Measurements from ENCODE around the gene COP1. TPM values are rescaled to one million over a fixed set of nuclear protein-coding genes. Genes with fewer than 3 reads are reported as not detected.

COP1 gene
- total and polyA plus RNA-seq, 12 donors = 17.9 to 55.2 (median 23.6) TPM

GRCh38 chr1:176157995-176158394, 49.1 kb downstream of the COP1 start:
- peaks cover 0 to 79% (median 6%) of the 10 kb centered on the region in 9 donors for H3K36me3 ChIP-seq
- ATAC-seq (no peak), DNase-seq (no peak)
- H3K27me3 ChIP-seq = no peaks in the 10 kb centered on the region
- no peaks in the 10 kb centered on the region for H3K4me1 ChIP-seq
- H3K27ac ChIP-seq = no peak overlapping the region
- WGBS, 2 donors = 99% methylated on average over 3 of the region's 3 CpGs
- H3K9me3 ChIP-seq = peaks cover 0 to 31% (median 19%) of the 10 kb centered on the region in 11 donors
- TF ChIP-seq, protein P1, sequence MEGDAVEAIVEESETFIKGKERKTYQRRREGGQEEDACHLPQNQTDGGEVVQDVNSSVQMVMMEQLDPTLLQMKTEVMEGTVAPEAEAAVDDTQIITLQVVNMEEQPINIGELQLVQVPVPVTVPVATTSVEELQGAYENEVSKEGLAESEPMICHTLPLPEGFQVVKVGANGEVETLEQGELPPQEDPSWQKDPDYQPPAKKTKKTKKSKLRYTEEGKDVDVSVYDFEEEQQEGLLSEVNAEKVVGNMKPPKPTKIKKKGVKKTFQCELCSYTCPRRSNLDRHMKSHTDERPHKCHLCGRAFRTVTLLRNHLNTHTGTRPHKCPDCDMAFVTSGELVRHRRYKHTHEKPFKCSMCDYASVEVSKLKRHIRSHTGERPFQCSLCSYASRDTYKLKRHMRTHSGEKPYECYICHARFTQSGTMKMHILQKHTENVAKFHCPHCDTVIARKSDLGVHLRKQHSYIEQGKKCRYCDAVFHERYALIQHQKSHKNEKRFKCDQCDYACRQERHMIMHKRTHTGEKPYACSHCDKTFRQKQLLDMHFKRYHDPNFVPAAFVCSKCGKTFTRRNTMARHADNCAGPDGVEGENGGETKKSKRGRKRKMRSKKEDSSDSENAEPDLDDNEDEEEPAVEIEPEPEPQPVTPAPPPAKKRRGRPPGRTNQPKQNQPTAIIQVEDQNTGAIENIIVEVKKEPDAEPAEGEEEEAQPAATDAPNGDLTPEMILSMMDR (IDR thresholded peaks at IDR 0.05) = no peak
- no peak overlapping the region for H3K4me3 ChIP-seq
- intact Hi-C loops (cut with DNase I) = no loop called here

DNA sequence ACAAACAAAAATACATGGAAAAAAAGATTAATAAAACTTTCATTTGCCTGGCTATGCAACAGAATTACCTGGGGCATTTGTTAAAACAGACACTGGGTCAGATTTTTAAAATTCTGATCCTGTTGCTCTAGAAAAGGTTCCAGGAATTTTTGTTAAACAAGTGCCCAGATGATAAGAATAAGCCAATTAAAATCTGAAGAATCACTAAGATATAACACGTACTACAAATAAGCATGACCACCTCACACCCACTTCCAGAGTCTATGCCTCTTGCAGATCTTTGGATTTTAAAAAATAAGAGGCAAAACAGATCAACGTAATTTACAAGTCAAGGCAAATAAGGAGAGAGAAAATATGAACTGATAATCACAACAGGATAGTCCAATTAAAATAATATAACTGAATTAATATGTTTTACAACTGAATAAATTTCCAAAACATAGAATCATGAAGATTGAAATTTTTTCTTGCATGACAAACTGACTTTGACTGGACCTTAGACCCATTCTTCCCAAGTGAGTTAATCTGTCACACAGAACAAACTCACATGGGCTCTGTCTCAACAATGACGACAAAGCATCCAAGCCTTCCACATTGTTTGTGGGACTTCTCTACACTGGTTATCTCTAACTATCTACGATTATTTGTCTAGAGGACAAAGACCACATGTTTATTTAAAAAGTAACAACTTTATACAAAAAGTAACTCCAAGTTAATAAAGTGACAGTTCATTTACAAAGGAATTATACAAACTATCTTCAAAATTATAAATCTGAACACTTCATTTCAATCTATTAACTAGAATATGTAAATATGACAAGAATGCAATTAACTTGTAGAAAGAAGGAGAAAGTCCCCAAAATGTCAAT, 56.9 kb downstream of the COP1 start:
- no peaks in the 10 kb centered on the region for H3K9me3 ChIP-seq
- no peak overlapping the region for H3K4me3 ChIP-seq
- WGBS, 2 donors = 56 to 60% methylated on average over 4 of the region's 4 CpGs
- H3K27me3 ChIP-seq = no peaks in the 10 kb centered on the region
- TF ChIP-seq, protein P1 (IDR thresholded peaks at IDR 0.05) = no peak
- H3K36me3 ChIP-seq = peaks cover 0 to 64% (median 3%) of the 10 kb centered on the region in 9 donors
- no peak overlapping the region for H3K27ac ChIP-seq
- DNase-seq = no peak
- peaks cover 0 to 11% (median 5%) of the 10 kb centered on the region in 9 donors for H3K4me1 ChIP-seq
- intact Hi-C loops (cut with DNase I) = no loop called here
- no peak for ATAC-seq

GRCh38 chr1:176144526-176144925, 62.6 kb downstream of the COP1 start:
- intact Hi-C loops (cut with DNase I) = no loop called here
- DNase-seq (no peak), ATAC-seq (no peak)
- Histone ChIP-seq H3K4me1 (peaks cover 0 to 4% (median 0%) of the 10 kb centered on the region in 9 donors), H3K4me3 (no peak overlapping the region), H3K27ac (no peak overlapping the region), H3K9me3 (peaks cover 0 to 10% (median 0%) of the 10 kb centered on the region in 11 donors), H3K27me3 (no peaks in the 10 kb centered on the region), H3K36me3 (peaks cover 0 to 39% (median 3%) of the 10 kb centered on the region in 9 donors)
- WGBS, 2 donors = 95 to 96% methylated on average over 2 of the region's 2 CpGs
- TF ChIP-seq, protein P1 (IDR thresholded peaks at IDR 0.05) = no peak

- Histone ChIP-seq H3K4me3 (no peak overlapping the region), H3K36me3 (peaks cover 0 to 32% (median 3%) of the 10 kb centered on the region in 9 donors), H3K4me1 (no peaks in the 10 kb centered on the region), H3K27ac (no peak overlapping the region), H3K27me3 (no peaks in the 10 kb centered on the region), H3K9me3 (peaks cover 0 to 10% (median 0%) of the 10 kb centered on the region in 11 donors)
- intact Hi-C loops (cut with DNase I) = no loop called here
- ATAC-seq (no peak), DNase-seq (no peak)
- 88 to 95% methylated on average over 3 of the region's 3 CpGs for WGBS, 2 donors
- TF ChIP-seq, protein P1 (IDR thresholded peaks at IDR 0.05) = no peak
Observed at GRCh38 chr1:176142973-176143372, 64.1 kb downstream of the COP1 start.

Data from heart right ventricle (tissue), 16 donors.